Endothelial cell of umbilical vein (primary cell): ENCODE results near the gene PTPN2. TPM values are rescaled to one million over a fixed set of nuclear protein-coding genes. Genes with fewer than 3 reads are reported as not detected.

Experiments
- BruUV-seq: library from RNA; stranded (reverse); fragments of 400-500 nt; replicated peaks from 2 replicates; lab custom pipeline; 2021; lab: Mats Ljungman, UMichigan
- CTCF ChIA-PET: fragments of 300-600, 350-600 bp; sonication (Branson Sonifier 250); formaldehyde crosslinking; loops from one replicate; lab custom pipeline; 2021; ENCODE audit warnings: antibody characterized with exemption, inconsistent platforms; lab: Charles Lee
- POLR2A ChIA-PET: fragments of 300-600, 350-600 bp; sonication (Branson Sonifier 250); formaldehyde crosslinking; loops from one replicate; lab custom pipeline; 2021; ENCODE audit warnings: antibody characterized with exemption, inconsistent platforms; lab: Charles Lee
- DNase-seq: peaks from one replicate; pipeline ENCODE4 v3.0.0-alpha.2; 2011; ENCODE audit warnings: low read depth, low spot score
- FAIRE-seq: peaks from 2 replicates; lab custom pipeline; 2011; peaks lifted over from hg19 to GRCh38; lab: Jason Lieb, UNC
- H2AFZ ChIP-seq: 2 replicates; pipeline ENCODE4 v1.6.0; 2012; ENCODE audit warnings: low read depth, low read length, control low read depth, inconsistent platforms
- H3K27ac ChIP-seq: 2 replicates; pipeline ENCODE4 v1.5.1; 2011; ENCODE audit warnings: low read depth, mild to moderate bottlenecking, control low read depth, low read length, moderate library complexity; ENCODE audit not compliant: insufficient read depth
- H3K27me3 ChIP-seq, 2 experiments: 2 replicates each; pipeline versions ENCODE4 v1.6.0 to v1.6.1; 2011; ENCODE audit warnings: low read length in 2 of 2, mixed read lengths in 1 of 2; ENCODE audit not compliant: control insufficient read depth in 2 of 2, insufficient read depth in 2 of 2
- H3K36me3 ChIP-seq, 2 experiments: 2 replicates in 1 of 2; 3 replicates in 1 of 2; pipeline ENCODE4 v1.5.1; 2011; ENCODE audit warnings: low read length in 2 of 2, mild to moderate bottlenecking in 1 of 2, moderate library complexity in 1 of 2; ENCODE audit not compliant: control insufficient read depth in 2 of 2, insufficient read depth in 2 of 2; ENCODE audit errors: extremely low read depth in 1 of 2
- H3K4me1 ChIP-seq: 3 replicates; pipeline ENCODE4 v1.5.1; 2011; ENCODE audit warnings: mild to moderate bottlenecking, low read length; ENCODE audit not compliant: control insufficient read depth, insufficient read depth; ENCODE audit errors: extremely low read depth
- H3K4me2 ChIP-seq: 2 replicates; pipeline ENCODE4 v1.6.1; 2011; ENCODE audit warnings: low read length, control low read depth, mixed read lengths; ENCODE audit not compliant: insufficient read depth
- H3K4me3 ChIP-seq, 3 experiments: fragments of 200-600 bp in 1 of 3; sonication (generic), shearing (Covaris generic) in 1 of 3; replicated peaks in 1 of 3; 2 replicates each; pipeline ENCODE4 v1.5.1; 2011 to 2016; ENCODE audit warnings: control low read depth in 3 of 3, low read length in 3 of 3, mild to moderate bottlenecking in 2 of 3, inconsistent platforms in 1 of 3, low read depth in 1 of 3, moderate library complexity in 1 of 3; ENCODE audit not compliant: insufficient read depth in 1 of 3
- H3K79me2 ChIP-seq: 2 replicates; pipeline ENCODE4 v1.6.0; 2012; ENCODE audit warnings: low read length, inconsistent platforms; ENCODE audit not compliant: control insufficient read depth, insufficient read depth
- H3K9ac ChIP-seq: replicated peaks from 2 replicates; pipeline ENCODE3; 2011; ENCODE audit warnings: low read length, control low read depth; ENCODE audit not compliant: insufficient read depth; ENCODE audit errors: extremely low read depth
- H3K9me1 ChIP-seq: replicated peaks from 3 replicates; pipeline ENCODE4 v1.6.0; 2011; ENCODE audit warnings: mild to moderate bottlenecking, low read length; ENCODE audit not compliant: control insufficient read depth, insufficient read depth; ENCODE audit errors: extremely low read depth
- H3K9me3 ChIP-seq: replicated peaks from 2 replicates; pipeline ENCODE4 v1.5.1; 2012; ENCODE audit warnings: low read length, inconsistent platforms; ENCODE audit not compliant: control insufficient read depth, insufficient read depth
- H4K20me1 ChIP-seq: replicated peaks from 2 replicates; pipeline ENCODE3; 2011; ENCODE audit warnings: mild to moderate bottlenecking, low read length; ENCODE audit not compliant: control insufficient read depth, insufficient read depth; ENCODE audit errors: extremely low read depth
- CTCF ChIP-seq, 2 donors: IDR thresholded peaks; 1 replicate in 1 of 2; 2 replicates in 1 of 2; pipeline ENCODE4 v1.5.1; 2011; ENCODE audit warnings: low read length in 2 of 2, mild to moderate bottlenecking in 2 of 2, moderate library complexity in 2 of 2, control low read depth in 1 of 2, inconsistent platforms in 1 of 2, low read depth in 1 of 2; ENCODE audit not compliant: insufficient read depth in 1 of 2; ENCODE audit errors: extremely low read depth in 1 of 2
- EZH2 ChIP-seq: IDR thresholded peaks from 2 replicates; pipeline ENCODE4 v1.6.1; 2012; ENCODE audit warnings: borderline replicate concordance, low read depth, mild to moderate bottlenecking, moderate library complexity, low read length, inconsistent platforms; ENCODE audit not compliant: severe bottlenecking
- FOS ChIP-seq: IDR thresholded peaks from 2 replicates; pipeline ENCODE4 v1.6.1; 2011; ENCODE audit warnings: mild to moderate bottlenecking, low read length, moderate library complexity, borderline replicate concordance; ENCODE audit not compliant: insufficient read depth
- GATA2 ChIP-seq: IDR thresholded peaks from 2 replicates; pipeline ENCODE4 v1.7.0; 2011; ENCODE audit warnings: low read depth, mild to moderate bottlenecking, moderate library complexity, mixed read lengths, low read length; ENCODE audit not compliant: insufficient read length, insufficient read depth
- JUN ChIP-seq: IDR thresholded peaks from 2 replicates; pipeline ENCODE4 v1.6.1; 2011; ENCODE audit warnings: borderline replicate concordance, low read depth; ENCODE audit not compliant: insufficient read length, insufficient read depth
- MAX ChIP-seq: IDR thresholded peaks from 2 replicates; pipeline ENCODE4 v1.6.1; 2011; ENCODE audit not compliant: insufficient read depth, insufficient read length
- MYC ChIP-seq: IDR thresholded peaks from one replicate; pipeline ENCODE4 v1.6.1; 2011; ENCODE audit warnings: mild to moderate bottlenecking, low read depth, low read length
- POLR2A ChIP-seq: IDR thresholded peaks from 2 replicates; pipeline ENCODE4 v1.6.1; 2012; ENCODE audit warnings: low read depth, mild to moderate bottlenecking, control low read depth, low read length
- POLR2AphosphoS5 ChIP-seq: IDR thresholded peaks from 2 replicates; pipeline ENCODE4 v1.6.1; 2012; ENCODE audit warnings: low read depth, mild to moderate bottlenecking, control low read depth, low read length, moderate library complexity; ENCODE audit not compliant: insufficient read depth
- dilution Hi-C: fragments of 300-500 bp; cut with MboI; formaldehyde crosslinking; loops from one replicate; pipeline ENCODE4 v1.15.0; 2019; ENCODE audit warnings: low sequenced_read_pairs; ENCODE audit not compliant: extremely low pct_ligation_motif_present
- intact Hi-C: fragments of 100-400 bp; cut with micrococcal nuclease; formaldehyde crosslinking; loops from one replicate; pipeline ENCODE4 v1.10.0; 2022
- polyA plus RNA-seq, 4 experiments: library from polyadenylated mRNA; depleted of rRNA in 3 of 4; stranded (reverse) in 3 of 4; unstranded in 1 of 4; fragments of >200 nt; gene quantifications; 2 replicates each; pipeline versions ENCODE4 v1.2.1 to v1.2.3, GENCODE V29; 2011 to 2012; ENCODE audit warnings: missing spikeins in 1 of 4
- total RNA-seq: library from RNA; stranded (reverse); gene quantifications from 2 replicates; pipeline ENCODE4 v1.2.3, GENCODE V29; 2021

PTPN2 gene
- total and polyA plus RNA-seq, 2 donors (not counting 3 experiments of a cell fraction or from before 2014, with no cell fraction given): 8.2 to 20.9 TPM

GRCh38 chr18:12849548-12849947 is 34.5 kb downstream of the PTPN2 start:
- H3K4me1 ChIP-seq: no peaks in the 10 kb centered on the region
- no peaks in the 10 kb centered on the region for H3K9me1 ChIP-seq
- no peaks in the 10 kb centered on the region for H3K36me3 ChIP-seq
- ChIA-PET CTCF (no interaction called here), POLR2A (no interaction called here)
- no peak for DNase-seq
- dilution Hi-C loops (no loop called here), intact Hi-C loops (no loop called here)
- no peaks in the 10 kb centered on the region for H4K20me1 ChIP-seq
- no peak overlapping the region for H2AFZ ChIP-seq
- BruUV-seq: no TSS peak
- no peak overlapping the region for H3K9ac ChIP-seq
- no peak overlapping the region for H3K27ac ChIP-seq
- no peaks in the 10 kb centered on the region for H3K79me2 ChIP-seq
- FAIRE-seq: no peak
- no peak overlapping the region for H3K4me2 ChIP-seq
- H3K9me3 ChIP-seq: no peaks in the 10 kb centered on the region
- TF ChIP-seq POLR2A (no peak), GATA2 (no peak), MYC (no peak), FOS (no peak), CTCF (IDR thresholded peaks at IDR 0.05; ENCODE audit: extremely low read depth in 1 of 2, insufficient read depth in 1 of 2, low read depth in 1 of 2, low read length in 2 of 2) (no peak), POLR2AphosphoS5 (no peak), MAX (no peak), EZH2 (no peak), JUN (no peak)
- H3K27me3 ChIP-seq: no peaks in the 10 kb centered on the region
- no peak overlapping the region for H3K4me3 ChIP-seq
